Upper lobe of right lung (tissue), 1 donor: Measurements from ENCODE around the gene KANK4. TPM values are rescaled to one million over a fixed set of nuclear protein-coding genes. Genes with fewer than 3 reads are reported as not detected.
A peak's percentile ranks its signal among the peaks of the same experiment; 100 is the strongest.

Experiments used
- ATAC-seq: fragments of 200-7000 bp; cut with Tn5 transposase; one replicate; pipeline ENCODE4 v1.9.1; 2020; ENCODE audit warnings: mild to moderate bottlenecking, moderate library complexity
- DNase-seq: peaks from one replicate; pipeline ENCODE4 v3.0.0-alpha.2; 2020
- H3K27ac ChIP-seq: fragments of 200-600 bp; one replicate; pipeline ENCODE4 v1.8.0; 2022
- H3K27me3 ChIP-seq: fragments of 200-600 bp; one replicate; pipeline ENCODE4 v1.8.0; 2022; ENCODE audit warnings: mild to moderate bottlenecking
- H3K36me3 ChIP-seq: fragments of 200-600 bp; one replicate; pipeline ENCODE4 v1.8.0; 2022
- H3K4me1 ChIP-seq: fragments of 200-600 bp; one replicate; pipeline ENCODE4 v1.8.0; 2022
- H3K4me3 ChIP-seq: fragments of 200-600 bp; one replicate; pipeline ENCODE4 v1.8.0; 2022; ENCODE audit warnings: mild to moderate bottlenecking
- H3K9me3 ChIP-seq: fragments of 200-600 bp; one replicate; pipeline ENCODE4 v1.8.0; 2022
- CTCF ChIP-seq: fragments of 200-600 bp; IDR thresholded peaks from one replicate; pipeline ENCODE4 v1.8.0; 2022; ENCODE audit warnings: antibody characterized with exemption
- intact Hi-C: fragments of 100-400 bp; cut with DNase I; formaldehyde crosslinking; loops from one replicate; pipeline ENCODE4 v1.11.0; 2022
- total RNA-seq: library from RNA; stranded (reverse); fragmentation: NEBNext Ultra II Directional; extraction: Animal tissue kit (Norgen Biotek cat#: 25700); gene quantifications from one replicate; pipeline ENCODE4 v1.2.1, GENCODE V29; 2021
- donor health status: DM: no; HTN: yes; CAD: no; lungs with severe emphysema.

Gene KANK4
- total RNA-seq, 1 donor from 2014 or later = 6.4 TPM

- DNase-seq (no peak), ATAC-seq (no peak)
- Histone ChIP-seq H3K9me3 (no peaks in the 10 kb centered on the region), H3K27ac (no peak overlapping the region), H3K4me3 (no peak overlapping the region), H3K4me1 (peaks cover 3% of the 10 kb centered on the region), H3K36me3 (no peaks in the 10 kb centered on the region), H3K27me3 (no peaks in the 10 kb centered on the region)
- intact Hi-C loops = no loop called here
- no peak for TF ChIP-seq CTCF
These were observed 49.3 kb downstream of the KANK4 start for GRCh38 chr1:62269851-62270495.

GRCh38 chr1:62269439-62269838, 49.8 kb downstream of the KANK4 start:
- no peak overlapping the region for H3K27ac ChIP-seq
- peaks cover 3% of the 10 kb centered on the region for H3K4me1 ChIP-seq
- no peak for DNase-seq
- no peak for TF ChIP-seq CTCF
- no peak for ATAC-seq
- H3K27me3 ChIP-seq = no peaks in the 10 kb centered on the region
- H3K36me3 ChIP-seq = no peaks in the 10 kb centered on the region
- no peaks in the 10 kb centered on the region for H3K9me3 ChIP-seq
- intact Hi-C loops = no loop called here
- H3K4me3 ChIP-seq = no peak overlapping the region

GRCh38 chr1:62268315-62268714, 50.9 kb downstream of the KANK4 start:
- ATAC-seq = no peak
- no peaks in the 10 kb centered on the region for H3K27me3 ChIP-seq

GRCh38 chr1:62265956-62266935, 53.0 kb downstream of the KANK4 start:
- TF ChIP-seq CTCF = no peak
- Histone ChIP-seq H3K36me3 (no peaks in the 10 kb centered on the region), H3K27me3 (no peaks in the 10 kb centered on the region), H3K9me3 (no peaks in the 10 kb centered on the region), H3K4me1 (no peaks in the 10 kb centered on the region), H3K4me3 (no peak overlapping the region), H3K27ac (no peak overlapping the region)
- ATAC-seq (peak; percentile 44), DNase-seq (no peak)
- intact Hi-C loops = no loop called here

More at GRCh38 chr1:62268315-62268714, 50.9 kb downstream of the KANK4 start:
- intact Hi-C loops = no loop called here
- Histone ChIP-seq H3K36me3 (no peaks in the 10 kb centered on the region), H3K4me1 (peaks cover 3% of the 10 kb centered on the region), H3K9me3 (no peaks in the 10 kb centered on the region), H3K4me3 (no peak overlapping the region), H3K27ac (no peak overlapping the region)
- DNase-seq = no peak
- no peak for TF ChIP-seq CTCF

GRCh38 chr1:62263814-62264353, 55.4 kb downstream of the KANK4 start:
- DNase-seq (no peak), ATAC-seq (no peak)
- Histone ChIP-seq H3K27me3 (no peaks in the 10 kb centered on the region), H3K27ac (no peak overlapping the region), H3K4me3 (no peak overlapping the region), H3K4me1 (no peaks in the 10 kb centered on the region), H3K9me3 (no peaks in the 10 kb centered on the region), H3K36me3 (no peaks in the 10 kb centered on the region)
- no peak for TF ChIP-seq CTCF
- intact Hi-C loops = no loop called here
